ENCODE measurements around the gene PDE8B.

Gene PDE8B

DNA sequence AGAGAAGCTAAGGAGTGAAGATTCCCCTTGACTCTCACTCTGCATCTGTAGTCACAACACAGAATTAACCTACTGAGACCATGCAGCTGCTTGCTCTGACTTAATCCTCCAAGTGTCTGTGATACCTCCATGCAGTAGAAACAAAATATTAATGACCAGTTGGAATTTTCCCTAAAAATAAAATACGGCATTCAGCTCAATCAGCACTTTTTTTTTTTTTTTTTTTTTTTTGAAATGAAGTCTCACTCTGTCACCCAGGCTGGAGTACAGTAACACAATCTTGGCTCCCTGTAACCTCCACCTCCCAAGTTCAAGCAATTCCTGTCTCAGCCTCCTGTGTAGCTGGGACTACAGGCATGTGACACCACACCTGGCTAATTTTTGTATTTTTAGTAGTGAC lies 233.2 kb downstream of the PDE8B start:
- no peaks in the 10 kb centered on the region for H3K4me1 ChIP-seq (ENCODE audit: low read length)
- H3K27me3 ChIP-seq (ENCODE audit: low read depth, low read length): no peaks in the 10 kb centered on the region
- H3K9me3 ChIP-seq (ENCODE audit: insufficient read depth, low read length): no peaks in the 10 kb centered on the region
- no peaks in the 10 kb centered on the region for H4K20me1 ChIP-seq (ENCODE audit: insufficient read depth, low read length)
- no peak overlapping the region for H3K9ac ChIP-seq (ENCODE audit: low read length)
- no peak overlapping the region for H3K27ac ChIP-seq (ENCODE audit: low read length)
- H2AFZ ChIP-seq (ENCODE audit: low read depth, low read length): no peak overlapping the region
- no peaks in the 10 kb centered on the region for H3K79me2 ChIP-seq (ENCODE audit: low read length)
- H3K4me2 ChIP-seq (ENCODE audit: low read length): no peak overlapping the region
- TF ChIP-seq, protein P1, sequence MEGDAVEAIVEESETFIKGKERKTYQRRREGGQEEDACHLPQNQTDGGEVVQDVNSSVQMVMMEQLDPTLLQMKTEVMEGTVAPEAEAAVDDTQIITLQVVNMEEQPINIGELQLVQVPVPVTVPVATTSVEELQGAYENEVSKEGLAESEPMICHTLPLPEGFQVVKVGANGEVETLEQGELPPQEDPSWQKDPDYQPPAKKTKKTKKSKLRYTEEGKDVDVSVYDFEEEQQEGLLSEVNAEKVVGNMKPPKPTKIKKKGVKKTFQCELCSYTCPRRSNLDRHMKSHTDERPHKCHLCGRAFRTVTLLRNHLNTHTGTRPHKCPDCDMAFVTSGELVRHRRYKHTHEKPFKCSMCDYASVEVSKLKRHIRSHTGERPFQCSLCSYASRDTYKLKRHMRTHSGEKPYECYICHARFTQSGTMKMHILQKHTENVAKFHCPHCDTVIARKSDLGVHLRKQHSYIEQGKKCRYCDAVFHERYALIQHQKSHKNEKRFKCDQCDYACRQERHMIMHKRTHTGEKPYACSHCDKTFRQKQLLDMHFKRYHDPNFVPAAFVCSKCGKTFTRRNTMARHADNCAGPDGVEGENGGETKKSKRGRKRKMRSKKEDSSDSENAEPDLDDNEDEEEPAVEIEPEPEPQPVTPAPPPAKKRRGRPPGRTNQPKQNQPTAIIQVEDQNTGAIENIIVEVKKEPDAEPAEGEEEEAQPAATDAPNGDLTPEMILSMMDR (IDR thresholded peaks at IDR 0.05; ENCODE audit: low read depth, low read length): no peak
- no peak for TF ChIP-seq EZH2phosphoT487 (IDR thresholded peaks at IDR 0.05; ENCODE audit: low read depth)
- H3K4me3 ChIP-seq (ENCODE audit: low read length): no peak overlapping the region
- peaks cover 14% of the 10 kb centered on the region for H3K36me3 ChIP-seq (replicated peaks; ENCODE audit: low read depth, low read length)

DNA sequence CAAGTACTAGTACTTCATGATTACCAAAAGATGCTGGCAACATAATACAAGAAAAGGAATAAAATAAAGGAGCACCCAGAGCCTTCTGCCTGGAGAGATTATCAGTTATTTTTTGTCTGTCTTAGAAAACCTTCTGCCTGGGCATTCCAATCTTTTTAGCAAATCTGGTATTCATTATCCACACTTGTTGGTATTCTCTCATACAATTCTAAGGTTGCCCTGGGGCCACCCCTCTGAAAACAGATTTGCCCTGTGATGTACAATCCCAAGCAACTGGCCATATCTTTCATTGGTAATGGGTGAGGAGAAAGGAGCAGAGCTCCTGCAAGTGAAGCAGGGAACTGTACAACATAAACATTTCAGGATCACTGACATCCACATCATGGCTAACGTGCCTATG lies 233.9 kb downstream of the PDE8B start:
- H3K9me3 ChIP-seq (ENCODE audit: insufficient read depth, low read length): no peaks in the 10 kb centered on the region
- no peak overlapping the region for H3K4me2 ChIP-seq (ENCODE audit: low read length)
- no peak overlapping the region for H2AFZ ChIP-seq (ENCODE audit: low read depth, low read length)
- H3K27me3 ChIP-seq (ENCODE audit: low read depth, low read length): no peaks in the 10 kb centered on the region
- H4K20me1 ChIP-seq (ENCODE audit: insufficient read depth, low read length): no peaks in the 10 kb centered on the region
- TF ChIP-seq EZH2phosphoT487 (IDR thresholded peaks at IDR 0.05; ENCODE audit: low read depth): no peak
- TF ChIP-seq, protein P1 (IDR thresholded peaks at IDR 0.05; ENCODE audit: low read depth, low read length): no peak
- H3K27ac ChIP-seq (ENCODE audit: low read length): no peak overlapping the region
- no peaks in the 10 kb centered on the region for H3K79me2 ChIP-seq (ENCODE audit: low read length)
- H3K4me1 ChIP-seq (ENCODE audit: low read length): peaks cover under 1% of the 10 kb centered on the region
- H3K4me3 ChIP-seq (ENCODE audit: low read length): no peak overlapping the region
- no peak overlapping the region for H3K9ac ChIP-seq (ENCODE audit: low read length)
- peaks cover 20% of the 10 kb centered on the region for H3K36me3 ChIP-seq (replicated peaks; ENCODE audit: low read depth, low read length)

DNA sequence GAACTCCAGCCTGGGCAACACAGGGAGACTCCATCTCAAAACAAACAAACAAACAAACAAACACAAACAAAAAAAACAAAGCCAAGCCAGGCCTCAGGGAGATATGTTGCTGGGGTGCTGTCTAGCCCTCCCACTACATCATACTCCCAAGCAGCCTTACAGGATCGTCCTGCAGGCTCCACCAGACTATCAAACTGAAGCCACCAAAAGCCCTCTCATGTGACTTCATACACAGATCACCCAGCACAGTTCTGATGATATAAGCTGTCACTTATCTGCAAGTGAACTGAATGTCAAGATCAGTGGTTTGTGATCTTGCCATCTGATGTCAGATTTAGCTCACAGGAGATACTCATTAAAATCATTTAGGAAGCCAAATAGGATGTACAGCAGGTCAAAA lies 238.4 kb downstream of the PDE8B start:
- Histone ChIP-seq H3K4me2 (ENCODE audit: low read length) (no peak overlapping the region), H4K20me1 (ENCODE audit: insufficient read depth, low read length) (no peaks in the 10 kb centered on the region), H3K27ac (ENCODE audit: low read length) (no peak overlapping the region), H3K9ac (ENCODE audit: low read length) (no peak overlapping the region), H3K27me3 (ENCODE audit: low read depth, low read length) (no peaks in the 10 kb centered on the region), H2AFZ (ENCODE audit: low read depth, low read length) (no peak overlapping the region), H3K36me3 (replicated peaks; ENCODE audit: low read depth, low read length) (peaks cover 35% of the 10 kb centered on the region), H3K9me3 (ENCODE audit: insufficient read depth, low read length) (no peaks in the 10 kb centered on the region), H3K79me2 (ENCODE audit: low read length) (no peaks in the 10 kb centered on the region), H3K4me3 (ENCODE audit: low read length) (no peak overlapping the region), H3K4me1 (ENCODE audit: low read length) (peaks cover 4% of the 10 kb centered on the region)
- no peak for TF ChIP-seq EZH2phosphoT487 (IDR thresholded peaks at IDR 0.05; ENCODE audit: low read depth)
- TF ChIP-seq, protein P1 (IDR thresholded peaks at IDR 0.05; ENCODE audit: low read depth, low read length): no peak

DNA sequence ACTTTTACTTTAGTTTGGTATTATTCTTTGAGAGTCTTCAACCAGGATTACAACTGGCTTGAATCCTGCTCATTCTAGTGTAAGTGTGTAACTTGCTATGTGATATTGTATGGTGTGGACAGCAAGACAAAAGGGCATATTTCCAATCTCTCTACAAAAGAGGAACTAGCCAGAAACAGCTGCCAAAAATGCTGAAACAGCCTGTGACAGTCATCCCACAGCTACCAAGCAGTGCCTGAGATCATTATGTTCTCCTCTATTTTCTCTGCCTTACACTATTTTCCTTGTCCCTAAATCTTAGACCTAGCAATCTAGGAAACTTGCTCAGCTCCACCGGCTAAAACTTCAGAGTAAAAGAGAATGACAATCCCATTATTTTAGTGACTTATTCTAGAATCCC lies 238.8 kb downstream of the PDE8B start:
- no peaks in the 10 kb centered on the region for H4K20me1 ChIP-seq (ENCODE audit: insufficient read depth, low read length)
- peaks cover 35% of the 10 kb centered on the region for H3K36me3 ChIP-seq (replicated peaks; ENCODE audit: low read depth, low read length)

More for the DNA sequence above, 238.8 kb downstream of the PDE8B start:
- peaks cover 4% of the 10 kb centered on the region for H3K4me1 ChIP-seq (ENCODE audit: low read length)
- H3K4me3 ChIP-seq (ENCODE audit: low read length): no peak overlapping the region
- no peak for TF ChIP-seq EZH2phosphoT487 (IDR thresholded peaks at IDR 0.05; ENCODE audit: low read depth)
- TF ChIP-seq, protein P1 (IDR thresholded peaks at IDR 0.05; ENCODE audit: low read depth, low read length): no peak
- no peak overlapping the region for H3K9ac ChIP-seq (ENCODE audit: low read length)
- H3K27me3 ChIP-seq (ENCODE audit: low read depth, low read length): no peaks in the 10 kb centered on the region
- H3K9me3 ChIP-seq (ENCODE audit: insufficient read depth, low read length): no peaks in the 10 kb centered on the region
- H3K79me2 ChIP-seq (ENCODE audit: low read length): no peaks in the 10 kb centered on the region
- no peak overlapping the region for H2AFZ ChIP-seq (ENCODE audit: low read depth, low read length)
- no peak overlapping the region for H3K4me2 ChIP-seq (ENCODE audit: low read length)
- no peak overlapping the region for H3K27ac ChIP-seq (ENCODE audit: low read length)
